Measurements from ENCODE around the gene UPF2.

UPF2 gene

GRCh38 chr10:11881477-11882417 is 160.9 kb downstream of the UPF2 start:
- DNase-seq = no peak

- no peak for DNase-seq
These were observed 161.6 kb downstream of the UPF2 start for GRCh38 chr10:11881030-11881476.

GRCh38 chr10:11880151-11881029 is 162.2 kb downstream of the UPF2 start:
- DNase-seq = no peak

- DNase-seq = no peak
These were observed 163.1 kb downstream of the UPF2 start for GRCh38 chr10:11879387-11880094.

GRCh38 chr10:11878776-11879175 is 163.8 kb downstream of the UPF2 start:
- no peak for DNase-seq

- DNase-seq = no peak
These were observed 165.1 kb downstream of the UPF2 start for GRCh38 chr10:11877591-11877905.

GRCh38 chr10:11876805-11877590 is 165.6 kb downstream of the UPF2 start:
- DNase-seq = no peak

GRCh38 chr10:11876324-11876723 is 166.3 kb downstream of the UPF2 start:
- DNase-seq = no peak

- no peak for DNase-seq
These were observed 166.9 kb downstream of the UPF2 start for GRCh38 chr10:11875494-11876281.

GRCh38 chr10:11874568-11875493 is 167.8 kb downstream of the UPF2 start:
- DNase-seq = no peak

- DNase-seq = no peak
These were observed 171.1 kb downstream of the UPF2 start for GRCh38 chr10:11871466-11871865.

GRCh38 chr10:11870900-11871400 is 171.7 kb downstream of the UPF2 start:
- DNase-seq = no peak

- DNase-seq = no peak
These were observed 172.2 kb downstream of the UPF2 start for GRCh38 chr10:11870461-11870780.

Measured in NCI-H187 (cell line).